ENCODE results near the gene MYOM3. TPM values are rescaled to one million over a fixed set of nuclear protein-coding genes. Genes with fewer than 3 reads are reported as not detected.

Gene MYOM3
- total and polyA plus RNA-seq, 11 donors, result 76.7 to 379 (median 288) TPM

DNA sequence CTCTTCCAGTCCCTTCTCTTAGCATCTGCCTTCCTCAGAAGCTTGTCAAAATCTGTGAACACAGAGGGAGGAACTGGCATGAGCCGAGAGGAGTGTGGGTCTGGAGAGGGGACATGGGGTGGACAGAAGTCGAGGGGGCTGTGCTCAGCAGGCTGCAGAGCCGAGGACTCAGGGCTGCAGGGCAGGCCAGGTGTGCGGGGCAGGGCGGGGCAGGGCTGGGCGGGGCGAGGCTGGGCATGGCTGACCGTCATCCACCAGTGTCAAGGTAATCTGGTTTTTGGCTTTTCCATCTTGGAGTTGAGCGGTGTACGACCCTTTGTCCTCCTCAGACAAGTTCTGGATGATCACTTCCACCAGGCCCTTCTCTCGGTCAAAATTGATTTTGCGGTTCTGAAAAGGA is 44.0 kb downstream of the MYOM3 start:
- peak in 1 of 4 donors; percentile 4 for ATAC-seq

DNA sequence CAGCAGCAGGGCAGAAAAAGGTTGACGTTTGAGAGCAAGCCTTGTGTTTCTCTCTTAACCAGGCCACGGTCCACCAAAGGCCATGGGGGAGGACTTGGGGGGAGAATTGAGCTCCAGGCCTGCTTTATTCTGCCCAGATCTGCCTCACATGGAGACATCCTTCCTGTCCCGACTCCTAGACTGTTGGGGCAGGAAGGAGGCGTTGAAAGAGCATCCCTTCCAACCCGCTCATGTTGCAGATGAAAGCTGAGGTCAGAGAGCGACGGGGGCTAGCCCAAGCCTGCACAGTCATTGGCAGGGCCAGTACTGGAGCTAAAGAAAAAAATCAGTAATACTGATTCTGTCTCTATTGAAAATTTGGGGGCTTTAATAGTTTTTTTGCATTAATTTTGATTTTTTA is 46.6 kb downstream of the MYOM3 start:
- WGBS, 4 donors, result 55 to 70% (median 66%) methylated on average over 7 of the region's 7 CpGs
- no peak for ATAC-seq

More for the DNA sequence above, 44.0 kb downstream of the MYOM3 start:
- Histone ChIP-seq H3K36me3 (peaks cover 0 to 77% (median 18%) of the 10 kb centered on the region in 9 donors), H3K4me1 (peaks cover 0 to 32% (median 9%) of the 10 kb centered on the region in 12 donors), H3K27me3 (no peaks in the 10 kb centered on the region), H3K4me3 (no peak overlapping the region), H3K9me3 (no peaks in the 10 kb centered on the region), H3K27ac (peak overlapping the region in 9 of 12 donors; percentile 43 to 86 (median 70))
- no peak for DNase-seq
- 83 to 91% (median 85%) methylated on average over 9 to 12 of the region's 12 CpGs for WGBS, 4 donors
- TF ChIP-seq POLR2A (IDR thresholded peaks at IDR 0.05), result no peak
- no peak for TF ChIP-seq CTCF (IDR thresholded peaks at IDR 0.05)
- intact Hi-C loops (cut with DNase I), result no loop called here

GRCh38 chr1:24062221-24062620 is 49.7 kb downstream of the MYOM3 start:
- peak in 1 of 4 donors; percentile 4 for ATAC-seq
- no peaks in the 10 kb centered on the region for H3K27me3 ChIP-seq
- H3K4me3 ChIP-seq, result no peak overlapping the region
- H3K9me3 ChIP-seq, result peaks cover 0 to 8% (median 0%) of the 10 kb centered on the region in 12 donors
- peak overlapping the region in 1 of 12 donors; percentile 16 for H3K27ac ChIP-seq
- peak in 1 of 5 donors; percentile 1 for DNase-seq
- peaks cover 0 to 7% (median 0%) of the 10 kb centered on the region in 12 donors for H3K4me1 ChIP-seq
- intact Hi-C loops (cut with DNase I), result no loop called here
- peaks cover 0 to 87% (median 36%) of the 10 kb centered on the region in 9 donors for H3K36me3 ChIP-seq
- TF ChIP-seq POLR2A (IDR thresholded peaks at IDR 0.05) (no peak), CTCF (IDR thresholded peaks at IDR 0.05) (no peak)
- WGBS, 4 donors, result 41 to 67% (median 61%) methylated on average over 2 of the region's 2 CpGs

More for the DNA sequence above, 46.6 kb downstream of the MYOM3 start:
- TF ChIP-seq CTCF (IDR thresholded peaks at IDR 0.05) (no peak), POLR2A (IDR thresholded peaks at IDR 0.05) (no peak)
- Histone ChIP-seq H3K27ac (peak overlapping the region in 2 of 12 donors; percentile 5 to 73), H3K36me3 (peaks cover 0 to 83% (median 30%) of the 10 kb centered on the region in 9 donors), H3K4me1 (peaks cover 0 to 18% (median 4%) of the 10 kb centered on the region in 12 donors), H3K9me3 (peaks cover 0 to 8% (median 0%) of the 10 kb centered on the region in 12 donors), H3K4me3 (no peak overlapping the region), H3K27me3 (no peaks in the 10 kb centered on the region)
- peak in 1 of 5 donors; percentile 6 for DNase-seq
- intact Hi-C loops (cut with DNase I), result no loop called here

DNA sequence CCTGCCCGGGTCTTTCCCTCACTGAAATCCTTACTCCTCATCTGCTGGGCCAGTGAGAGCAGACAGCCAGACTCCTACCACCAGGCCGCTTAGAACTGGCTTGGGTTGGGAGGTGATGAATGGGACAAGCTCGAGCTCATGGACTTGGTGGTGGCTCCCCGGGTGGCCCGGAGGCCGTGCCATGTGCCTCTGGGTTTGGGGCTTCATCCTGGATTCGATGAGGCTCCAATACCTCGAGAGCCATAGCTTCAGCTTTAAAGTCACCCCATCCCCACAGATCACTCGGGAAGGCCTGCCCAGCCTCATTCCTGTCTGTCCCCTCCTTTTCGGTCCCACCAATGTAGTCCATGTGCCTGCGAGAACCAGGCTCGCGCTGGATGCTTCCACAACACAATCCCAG is 51.5 kb downstream of the MYOM3 start:
- no peak for ATAC-seq
- peaks cover 0 to 8% (median 0%) of the 10 kb centered on the region in 12 donors for H3K9me3 ChIP-seq
- intact Hi-C loops (cut with DNase I), result no loop called here
- no peaks in the 10 kb centered on the region for H3K4me1 ChIP-seq
- no peaks in the 10 kb centered on the region for H3K27me3 ChIP-seq
- no peak for TF ChIP-seq CTCF (IDR thresholded peaks at IDR 0.05)
- WGBS, 4 donors, result 87 to 91% (median 89%) methylated on average over 7 to 13 of the region's 13 CpGs
- H3K36me3 ChIP-seq, result peaks cover 0 to 94% (median 36%) of the 10 kb centered on the region in 9 donors
- H3K4me3 ChIP-seq, result no peak overlapping the region
- no peak overlapping the region for H3K27ac ChIP-seq
- DNase-seq, result peak in 1 of 5 donors; percentile 15

Measured in heart left ventricle (tissue), 16 donors.